HG02763 (cell line): ENCODE results near the gene DYNLT2.
"Not testable (repeated sequence)": the region's sequence is repeated elsewhere in the genome, so short reads cannot be mapped to it uniquely, and the experiment has no call there.

Source experiments
- ATAC-seq: cut with Tn5 transposase; IDR thresholded peaks from one replicate; pipeline ENCODE4 v1.9.1; 2021; ENCODE audit warnings: mild to moderate bottlenecking, moderate library complexity; ENCODE audit not compliant: unreplicated experiment

DYNLT2 gene

DNA sequence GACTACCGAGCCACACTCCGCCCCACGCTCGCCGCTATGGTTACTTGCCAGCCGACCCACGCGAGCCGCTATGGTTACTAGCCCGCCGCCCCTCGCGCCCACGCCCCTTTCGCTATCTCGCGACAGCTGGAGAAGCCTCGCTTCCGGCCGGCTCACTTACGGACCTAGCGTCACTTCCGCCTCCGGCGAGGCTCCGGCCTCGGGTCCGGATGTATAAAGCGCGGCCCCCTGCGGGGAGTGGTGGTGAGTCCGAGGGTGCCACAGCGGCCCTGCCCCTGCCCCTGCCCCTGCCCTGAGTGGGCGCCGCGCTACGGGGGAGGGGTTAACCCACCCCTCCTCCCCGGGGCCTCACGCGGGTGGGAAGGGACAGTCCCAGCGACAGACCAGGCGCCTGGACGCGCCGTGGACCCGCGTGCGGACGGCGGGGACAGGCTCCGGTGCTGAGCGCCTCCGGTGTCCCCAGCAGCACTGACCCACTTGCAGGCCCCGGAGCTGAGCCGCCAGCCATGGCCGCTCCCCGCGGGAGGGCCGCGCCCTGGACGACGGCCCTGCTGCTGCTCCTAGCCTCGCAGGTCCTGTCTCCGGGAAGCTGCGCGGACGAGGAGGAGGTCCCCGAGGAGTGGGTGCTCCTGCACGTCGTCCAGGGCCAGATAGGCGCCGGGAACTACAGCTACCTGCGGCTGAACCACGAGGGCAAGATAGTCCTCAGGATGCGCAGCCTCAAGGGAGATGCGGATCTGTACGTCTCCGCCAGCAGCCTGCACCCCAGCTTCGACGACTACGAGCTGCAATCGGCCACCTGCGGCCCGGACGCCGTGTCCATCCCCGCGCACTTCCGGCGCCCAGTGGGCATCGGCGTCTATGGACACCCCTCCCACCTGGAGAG, 49.2 kb downstream of the DYNLT2 start, which contains the start of the genes C6orf120 and WDR27:
TSS of gene C6orf120 (plus strand) at position 173 of the 886 bp plus-strand sequence. CDS start at position 507, 334 bp downstream.
TSS of gene WDR27 (minus strand) at position 76 of the 886 bp plus-strand sequence. CDS start 13,024 bp downstream, outside the sequence.
- peak; percentile 91 for ATAC-seq

DNA sequence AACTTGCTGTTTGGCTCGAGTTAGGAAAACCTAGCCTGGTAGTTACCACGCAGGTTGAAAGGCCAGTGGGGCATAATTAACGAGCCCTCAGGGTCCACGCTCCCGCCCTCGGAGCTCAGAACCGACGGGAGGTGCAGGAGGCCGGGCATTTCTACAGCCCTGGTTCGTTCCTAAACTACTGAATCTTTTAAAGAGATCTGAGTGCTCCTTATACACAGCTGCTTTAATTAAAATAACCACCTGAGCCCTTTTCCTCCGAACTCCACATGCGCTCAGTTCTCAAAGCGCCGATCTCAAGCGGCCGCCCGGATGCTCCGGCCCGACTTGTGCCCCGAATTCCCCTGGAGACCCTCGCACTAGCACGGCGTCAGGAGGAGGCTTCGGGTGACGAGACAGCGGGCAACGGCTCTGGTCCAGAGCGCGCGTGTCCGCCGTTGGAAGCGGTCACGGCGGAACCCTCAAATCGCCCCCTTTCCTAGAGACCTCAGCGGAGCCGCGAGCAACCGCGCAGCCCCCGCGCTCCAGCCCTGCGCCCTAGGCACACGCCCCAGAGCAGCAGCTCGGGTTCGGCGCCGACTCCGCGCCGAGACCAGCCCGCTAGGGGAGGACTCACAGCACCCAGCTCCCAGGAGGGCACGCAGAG, 49.9 kb downstream of the DYNLT2 start:
- ATAC-seq: no peak

DNA sequence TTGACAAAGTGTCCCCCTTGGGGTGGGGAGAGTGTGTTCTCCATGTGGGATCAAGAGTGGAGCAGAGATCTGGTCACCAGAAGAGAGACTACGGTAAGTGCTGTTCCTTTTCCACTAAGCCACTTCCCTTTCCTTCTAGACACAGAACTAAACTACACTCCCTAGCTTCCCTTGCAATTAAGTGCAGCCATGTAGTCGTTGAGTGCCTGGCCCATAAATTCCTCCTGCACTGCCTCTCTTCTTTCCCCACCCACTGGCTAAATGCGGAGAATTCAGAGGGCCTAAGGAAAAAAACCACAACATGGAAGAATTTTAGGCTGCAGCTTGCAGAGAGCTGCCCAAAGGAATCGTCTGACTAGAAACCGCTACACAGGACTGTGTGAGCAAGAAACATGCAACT, 51.1 kb downstream of the DYNLT2 start:
- ATAC-seq: no peak

DNA sequence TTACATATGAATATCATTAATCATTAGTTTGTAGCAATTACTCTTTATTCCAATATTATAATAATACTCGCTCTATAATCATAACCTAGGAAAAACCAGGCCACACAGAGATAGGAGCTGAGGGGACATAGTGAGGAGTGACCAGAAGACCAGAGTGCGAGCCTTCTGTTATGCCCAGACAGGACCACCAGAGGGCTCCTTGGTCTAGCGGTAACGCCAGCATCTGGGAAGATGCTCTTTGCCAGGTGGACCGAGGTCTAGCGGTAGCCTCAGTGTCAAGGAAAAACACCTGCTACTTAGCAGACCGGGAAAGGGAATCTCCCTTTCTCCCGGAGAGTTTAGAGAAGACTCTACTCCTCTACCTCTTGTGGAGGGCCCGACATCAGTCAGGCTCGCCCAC, 54.3 kb downstream of the DYNLT2 start:
- not testable (repeated sequence) for ATAC-seq

DNA sequence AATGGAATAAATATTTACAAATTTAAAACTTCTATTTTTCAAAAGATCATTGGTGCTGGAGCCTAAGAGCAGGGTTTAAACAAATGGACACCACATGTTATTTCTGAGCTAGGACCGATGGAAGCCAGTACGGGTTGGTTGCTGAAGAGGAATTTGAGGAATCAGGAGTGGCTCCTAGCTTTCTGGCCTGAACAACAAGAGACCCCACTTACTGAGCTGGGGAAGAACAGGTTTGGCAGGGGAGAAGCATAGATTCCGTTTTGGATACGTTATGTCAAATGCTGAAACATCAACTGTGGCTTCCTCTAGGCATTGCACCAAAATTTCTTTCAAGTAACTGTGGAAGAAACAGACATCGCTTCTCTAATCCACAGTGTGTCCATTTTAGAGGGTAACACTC, 56.2 kb downstream of the DYNLT2 start:
- no peak for ATAC-seq

DNA sequence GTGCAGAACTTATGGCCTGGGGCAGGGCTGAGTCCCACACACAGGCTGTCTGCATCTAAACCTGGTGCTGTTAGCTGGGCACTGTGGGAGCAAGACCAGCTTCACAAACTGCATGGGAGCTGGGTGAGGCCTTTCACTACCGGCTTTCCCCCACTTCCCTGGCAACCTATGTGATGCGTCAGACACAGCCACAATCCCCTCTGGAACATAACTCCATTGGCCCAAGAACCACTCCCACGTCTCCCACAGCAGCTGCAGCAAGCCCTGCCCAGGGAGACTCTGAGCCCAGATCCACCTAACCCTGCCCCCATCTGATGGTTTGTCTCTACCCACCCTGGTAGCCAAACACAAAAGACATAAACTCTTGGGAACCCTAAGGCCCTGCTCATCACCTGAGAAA, 58.9 kb downstream of the DYNLT2 start:
- no peak for ATAC-seq

DNA sequence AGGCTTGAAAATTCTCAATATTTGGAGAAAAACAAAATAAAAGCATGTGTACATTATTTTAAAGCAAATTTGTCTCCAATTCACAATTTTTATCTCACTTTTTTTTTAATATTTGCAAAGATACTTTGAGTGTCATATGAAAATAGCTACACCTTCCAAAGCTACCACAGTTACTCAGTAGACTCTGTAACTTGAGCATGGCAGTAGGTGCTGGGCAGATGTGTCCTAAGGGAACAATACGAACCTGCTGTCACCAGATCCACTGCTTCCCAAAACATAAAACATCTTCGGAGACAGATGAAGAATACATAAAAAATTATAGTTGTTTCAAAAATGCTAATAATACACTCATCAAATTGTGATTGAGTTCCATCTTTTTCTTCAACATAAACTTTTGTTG, 60.1 kb downstream of the DYNLT2 start:
- no peak for ATAC-seq
